ENCODE data around the gene CGNL1. TPM values are rescaled to one million over a fixed set of nuclear protein-coding genes. Genes with fewer than 3 reads are reported as not detected.
A peak's percentile ranks its signal among the peaks of the same experiment; 100 is the strongest.

The CGNL1 gene
- total RNA-seq, 1 experiment from 2014 or later = 0.31 TPM

DNA sequence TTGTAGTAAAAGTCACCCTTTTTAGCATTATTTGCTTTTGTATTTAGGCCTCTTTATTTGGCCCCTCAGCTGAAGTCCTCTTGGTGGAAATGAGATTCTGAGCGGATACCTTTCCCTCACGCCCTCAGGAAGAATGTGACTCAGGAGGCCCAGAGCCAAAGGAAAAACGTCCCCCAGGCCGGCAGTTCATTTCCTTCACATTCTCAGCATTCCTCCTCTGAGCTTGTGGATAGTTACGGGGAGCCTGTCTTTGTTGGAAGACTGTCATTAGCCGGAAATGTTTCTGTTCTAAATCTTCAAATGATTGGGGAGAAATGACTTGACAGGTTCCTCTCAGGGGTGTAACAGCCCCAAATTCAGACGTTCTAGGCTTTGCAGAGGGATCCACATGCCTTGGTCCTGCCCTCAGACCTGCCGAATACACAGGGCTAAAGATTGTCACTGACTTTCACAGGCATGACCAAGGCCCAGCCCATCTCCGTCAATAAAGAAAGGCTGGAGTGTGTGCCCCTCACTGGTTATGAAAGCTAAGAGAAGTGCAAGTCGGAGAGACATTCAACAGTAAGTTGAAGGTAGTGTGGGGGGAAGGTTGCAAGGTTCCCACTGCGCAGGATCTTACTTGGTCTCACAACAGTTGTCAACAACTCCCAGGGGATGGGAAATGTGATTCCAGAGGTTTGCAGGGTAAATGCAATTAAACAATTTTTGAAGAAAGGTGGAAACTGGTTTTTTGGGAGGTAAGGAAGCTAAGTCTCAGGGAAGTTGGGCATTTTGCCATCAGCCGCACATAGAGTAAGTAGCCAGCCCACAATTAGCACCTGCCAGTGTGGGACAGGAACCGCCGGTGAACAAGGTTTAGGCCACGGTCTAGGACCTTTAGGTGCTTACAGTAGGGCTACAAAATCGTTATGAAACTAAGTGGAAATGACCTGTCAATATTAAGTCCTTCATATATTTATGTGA is 175.7 kb downstream of the CGNL1 start:
- H3K27me3 ChIP-seq (ENCODE audit: insufficient read depth, low read depth) = no peaks in the 10 kb centered on the region
- no peaks in the 10 kb centered on the region for H4K20me1 ChIP-seq (ENCODE audit: insufficient read depth)
- no peaks in the 10 kb centered on the region for H3K79me2 ChIP-seq (ENCODE audit: low read depth)
- TSS peak; percentile 34 for BruUV-seq (replicated peaks)
- H3K9me3 ChIP-seq (ENCODE audit: insufficient read depth, low read depth) = no peaks in the 10 kb centered on the region
- 0 out of 2 replicates have a peak overlapping the region, but pooled peaks have one; percentile 46 for H2AFZ ChIP-seq
- no peaks in the 10 kb centered on the region for H3K9me2 ChIP-seq (ENCODE audit: insufficient read depth)
- intact Hi-C loops (cut with micrococcal nuclease; ENCODE audit: unreplicated experiment) = no loop called here
- TF ChIP-seq EZH2 (IDR thresholded peaks at IDR 0.05; ENCODE audit: low read depth) = no peak
- TF ChIP-seq, protein P1, sequence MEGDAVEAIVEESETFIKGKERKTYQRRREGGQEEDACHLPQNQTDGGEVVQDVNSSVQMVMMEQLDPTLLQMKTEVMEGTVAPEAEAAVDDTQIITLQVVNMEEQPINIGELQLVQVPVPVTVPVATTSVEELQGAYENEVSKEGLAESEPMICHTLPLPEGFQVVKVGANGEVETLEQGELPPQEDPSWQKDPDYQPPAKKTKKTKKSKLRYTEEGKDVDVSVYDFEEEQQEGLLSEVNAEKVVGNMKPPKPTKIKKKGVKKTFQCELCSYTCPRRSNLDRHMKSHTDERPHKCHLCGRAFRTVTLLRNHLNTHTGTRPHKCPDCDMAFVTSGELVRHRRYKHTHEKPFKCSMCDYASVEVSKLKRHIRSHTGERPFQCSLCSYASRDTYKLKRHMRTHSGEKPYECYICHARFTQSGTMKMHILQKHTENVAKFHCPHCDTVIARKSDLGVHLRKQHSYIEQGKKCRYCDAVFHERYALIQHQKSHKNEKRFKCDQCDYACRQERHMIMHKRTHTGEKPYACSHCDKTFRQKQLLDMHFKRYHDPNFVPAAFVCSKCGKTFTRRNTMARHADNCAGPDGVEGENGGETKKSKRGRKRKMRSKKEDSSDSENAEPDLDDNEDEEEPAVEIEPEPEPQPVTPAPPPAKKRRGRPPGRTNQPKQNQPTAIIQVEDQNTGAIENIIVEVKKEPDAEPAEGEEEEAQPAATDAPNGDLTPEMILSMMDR (conservative IDR thresholded peaks at IDR 0.05) = no peak
- H3K4me2 ChIP-seq = peak overlapping the region; percentile 74
- H3K4me3 ChIP-seq = peak overlapping the region; percentile 10; the same call in 1 of the 2 replicates
- CTCF ChIA-PET = interaction anchor here (0.6 to 1.5 kb wide), 3 partner anchors 10 to 24 kb away, joined by 3 to 6 read pairs (median 4); no protein-coding TSS in a partner anchor
- H3F3A ChIP-seq (ENCODE audit: insufficient read depth, low read depth) = peaks cover 16% of the 10 kb centered on the region
- peak overlapping the region; percentile 71 for H3K27ac ChIP-seq
- peak; percentile 78 to 91 for DNase-seq
- POLR2A ChIA-PET (ENCODE audit: unreplicated experiment) = interaction anchor here (0.7 kb wide), 1 partner anchor 156 kb away, joined by 4 read pairs; no protein-coding TSS in a partner anchor
- peaks cover 28% of the 10 kb centered on the region for H3K4me1 ChIP-seq (replicated peaks; ENCODE audit: insufficient read depth)
- no peaks in the 10 kb centered on the region for H3K36me3 ChIP-seq (ENCODE audit: low read depth)

DNA sequence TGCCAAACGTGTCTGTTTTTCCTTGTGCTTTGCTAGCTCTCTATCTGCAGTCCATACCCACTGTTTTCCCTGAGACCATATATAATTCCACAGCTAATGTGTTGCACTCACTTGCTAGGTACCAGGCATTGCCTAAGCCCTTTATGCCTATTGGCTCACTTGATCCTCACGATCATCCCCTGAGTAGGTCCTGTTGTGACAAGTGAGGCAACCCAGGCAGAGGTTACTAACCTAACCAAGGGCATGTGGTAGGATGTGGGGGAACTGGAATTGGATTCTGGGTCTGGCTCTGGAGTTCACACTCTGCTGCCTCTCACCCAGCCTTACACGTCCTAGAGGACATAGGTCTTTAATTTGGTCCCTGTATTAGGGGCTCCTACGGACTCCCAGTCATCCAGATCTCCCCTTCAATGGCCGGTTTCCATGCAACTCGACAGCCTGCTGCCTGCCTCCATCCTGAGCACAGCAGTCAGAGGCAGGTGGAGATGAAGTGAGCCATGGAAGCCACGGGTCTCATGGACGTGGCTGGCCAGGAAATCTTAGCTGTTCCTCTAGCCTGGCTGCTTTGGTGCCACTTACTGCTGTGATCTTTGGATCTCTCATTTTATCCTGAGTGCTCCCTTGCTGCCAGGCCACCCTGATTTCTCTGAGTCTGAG is 176.5 kb downstream of the CGNL1 start:
- Histone ChIP-seq H3K27ac (peak overlapping the region; percentile 71; the same call in 1 of the 2 replicates), H3K36me3 (ENCODE audit: low read depth) (no peaks in the 10 kb centered on the region), H3K4me2 (peak overlapping the region; percentile 74; the same call in 1 of the 2 replicates), H3K4me3 (no peak overlapping the region), H3K9me2 (ENCODE audit: insufficient read depth) (no peaks in the 10 kb centered on the region), H3K79me2 (ENCODE audit: low read depth) (no peaks in the 10 kb centered on the region), H4K20me1 (ENCODE audit: insufficient read depth) (no peaks in the 10 kb centered on the region), H3K4me1 (replicated peaks; ENCODE audit: insufficient read depth) (peaks cover 28% of the 10 kb centered on the region), H3F3A (ENCODE audit: insufficient read depth, low read depth) (peaks cover 16% of the 10 kb centered on the region), H2AFZ (no peak overlapping the region), H3K27me3 (ENCODE audit: insufficient read depth, low read depth) (no peaks in the 10 kb centered on the region), H3K9me3 (ENCODE audit: insufficient read depth, low read depth) (no peaks in the 10 kb centered on the region)
- no peak for DNase-seq
- BruUV-seq (replicated peaks) = no TSS peak
- intact Hi-C loops (cut with micrococcal nuclease; ENCODE audit: unreplicated experiment) = no loop called here
- POLR2A ChIA-PET (ENCODE audit: unreplicated experiment) = no interaction called here
- CTCF ChIA-PET = interaction anchor here (1.5 kb wide), 1 partner anchor 10 kb away, joined by 6 read pairs; no protein-coding TSS in a partner anchor
- no peak for TF ChIP-seq EZH2 (IDR thresholded peaks at IDR 0.05; ENCODE audit: low read depth)
- TF ChIP-seq, protein P1 (conservative IDR thresholded peaks at IDR 0.05) = no peak

DNA sequence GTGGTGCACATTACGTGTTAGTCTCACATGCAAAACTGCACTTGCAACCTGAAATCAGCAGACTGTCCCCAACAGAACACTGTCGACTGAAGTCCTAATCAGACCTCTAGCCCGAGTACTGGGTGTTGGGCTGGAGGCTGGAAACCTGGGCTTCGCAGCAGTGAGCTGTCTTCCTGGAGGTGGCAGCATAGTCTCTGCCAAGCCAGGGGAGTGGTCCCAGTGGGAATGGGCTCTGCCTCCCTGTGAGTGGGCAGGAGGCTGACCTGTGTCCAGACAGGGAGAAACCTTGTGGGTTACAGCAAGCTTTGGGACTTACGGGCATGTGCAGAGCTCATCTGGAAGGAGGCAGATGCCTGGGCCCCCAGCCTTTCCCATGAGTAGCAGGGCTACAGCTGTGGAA is 177.2 kb downstream of the CGNL1 start:
- H3K27ac ChIP-seq = no peak overlapping the region
- H4K20me1 ChIP-seq (ENCODE audit: insufficient read depth) = no peaks in the 10 kb centered on the region
- ChIA-PET CTCF (interaction anchor here (1.5 kb wide), 1 partner anchor 11 kb away, joined by 6 read pairs; no protein-coding TSS in a partner anchor), POLR2A (ENCODE audit: unreplicated experiment) (no interaction called here)
- H3K4me1 ChIP-seq (replicated peaks; ENCODE audit: insufficient read depth) = peaks cover 28% of the 10 kb centered on the region
- H3F3A ChIP-seq (ENCODE audit: insufficient read depth, low read depth) = peaks cover 16% of the 10 kb centered on the region
- no peaks in the 10 kb centered on the region for H3K36me3 ChIP-seq (ENCODE audit: low read depth)
- DNase-seq = no peak
- H3K4me2 ChIP-seq = no peak overlapping the region
- TF ChIP-seq, protein P1 (conservative IDR thresholded peaks at IDR 0.05) = no peak
- TF ChIP-seq EZH2 (IDR thresholded peaks at IDR 0.05; ENCODE audit: low read depth) = no peak
- H3K4me3 ChIP-seq = no peak overlapping the region
- intact Hi-C loops (cut with micrococcal nuclease; ENCODE audit: unreplicated experiment) = no loop called here
- no peaks in the 10 kb centered on the region for H3K79me2 ChIP-seq (ENCODE audit: low read depth)
- no peaks in the 10 kb centered on the region for H3K9me2 ChIP-seq (ENCODE audit: insufficient read depth)
- H2AFZ ChIP-seq = no peak overlapping the region
- BruUV-seq (replicated peaks) = no TSS peak
- H3K9me3 ChIP-seq (ENCODE audit: insufficient read depth, low read depth) = no peaks in the 10 kb centered on the region
- no peaks in the 10 kb centered on the region for H3K27me3 ChIP-seq (ENCODE audit: insufficient read depth, low read depth)
